HG02642 (cell line): ENCODE measurements around the gene RAB34.
A peak's percentile ranks its signal among the peaks of the same experiment; 100 is the strongest.

ENCODE experiments used
- ATAC-seq: cut with Tn5 transposase; IDR thresholded peaks from one replicate; pipeline ENCODE4 v1.9.1; 2021; ENCODE audit warnings: mild to moderate bottlenecking; ENCODE audit not compliant: unreplicated experiment, poor library complexity

RAB34 gene

DNA sequence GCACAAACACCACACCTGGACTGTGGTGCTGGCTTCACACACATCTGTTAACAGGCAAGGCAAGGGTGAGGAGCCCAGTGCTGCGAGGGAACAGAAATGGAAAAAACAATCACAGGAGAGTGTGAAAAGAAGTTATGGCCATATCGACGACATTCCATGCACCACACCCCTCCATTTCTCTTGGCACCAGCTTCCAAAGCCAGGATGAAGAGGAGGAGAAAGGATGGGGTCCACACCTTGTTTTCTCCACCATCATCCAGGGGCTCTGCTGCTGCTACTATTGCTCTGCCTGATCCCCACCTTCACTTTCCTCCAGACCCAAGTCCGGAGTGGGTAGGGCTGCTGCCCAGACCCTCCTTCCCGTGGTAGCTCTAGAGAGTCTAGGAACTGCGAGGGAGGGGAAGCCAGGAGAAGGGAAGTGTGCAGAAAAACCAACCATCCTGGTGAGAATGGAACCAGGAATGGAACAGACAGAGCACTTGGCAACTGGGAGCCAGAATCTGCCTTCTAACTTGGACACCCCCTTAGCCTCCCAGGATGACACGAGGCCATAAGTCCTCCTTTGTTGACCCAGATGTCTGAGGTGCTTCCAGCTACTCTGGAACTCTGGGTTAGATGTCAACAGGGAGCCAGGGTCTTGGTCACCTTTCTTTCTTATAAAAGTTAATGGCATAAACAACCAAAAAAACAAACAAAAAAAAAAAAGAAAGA lies 4.8 kb downstream of the RAB34 start:
- ATAC-seq: no peak

DNA sequence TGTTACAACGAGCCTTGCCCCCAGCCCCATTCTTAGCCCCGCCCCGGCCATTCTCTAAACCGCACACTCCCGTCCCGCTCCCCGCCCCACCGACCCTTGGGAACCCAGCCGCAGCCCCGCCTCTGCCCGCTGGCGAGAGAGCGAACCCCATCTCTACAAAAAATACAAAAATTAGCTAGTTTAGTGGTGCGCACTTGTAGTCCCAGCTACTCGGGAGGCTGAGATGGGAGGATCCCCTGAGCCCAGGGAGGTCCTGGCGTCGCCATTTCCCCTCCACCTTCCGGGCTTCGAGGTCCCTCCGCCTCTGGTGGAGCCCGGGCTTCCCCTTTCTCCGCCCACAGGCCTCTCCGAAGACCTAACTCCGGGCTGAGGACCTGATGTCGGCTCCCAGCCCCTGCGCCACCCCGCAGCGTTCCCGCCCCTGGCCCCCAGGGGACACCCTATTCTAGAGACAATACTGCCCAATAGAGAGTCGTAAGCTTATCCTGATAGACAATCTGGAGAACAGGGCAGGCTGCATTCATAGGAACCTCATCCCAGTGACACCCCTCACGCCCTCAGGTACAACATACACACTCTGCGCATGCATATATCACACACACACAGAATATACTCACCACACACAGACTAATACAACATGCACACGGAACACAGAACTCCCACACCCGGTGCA lies 5.5 kb downstream of the RAB34 start:
- ATAC-seq: peak; percentile 21

DNA sequence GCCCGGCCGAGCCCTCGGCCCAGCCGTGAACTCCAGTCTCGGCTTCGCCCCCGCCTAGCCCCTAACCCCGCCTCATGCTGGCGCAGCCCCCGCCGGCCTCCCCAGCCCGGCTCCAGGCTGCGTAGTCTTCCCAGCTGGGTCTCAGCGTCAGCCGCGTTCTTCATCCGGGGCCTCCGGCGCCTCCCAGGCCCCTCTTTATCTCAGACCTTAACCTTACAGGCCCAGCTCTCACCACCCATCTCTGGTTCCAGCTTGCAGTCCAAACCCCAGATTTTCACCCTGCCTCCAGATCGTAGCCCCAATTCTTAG lies 6.0 kb downstream of the RAB34 start, which contains the start of gene PROCA1:
PROCA1 (minus strand) TSS at position 166 of the 309 bp plus-strand sequence. CDS start 228 bp downstream, outside the sequence.
- peak; percentile 38 for ATAC-seq

GRCh38 chr17:28710861-28711722 lies 6.6 kb downstream of the RAB34 start:
- peak; percentile 83 for ATAC-seq

DNA sequence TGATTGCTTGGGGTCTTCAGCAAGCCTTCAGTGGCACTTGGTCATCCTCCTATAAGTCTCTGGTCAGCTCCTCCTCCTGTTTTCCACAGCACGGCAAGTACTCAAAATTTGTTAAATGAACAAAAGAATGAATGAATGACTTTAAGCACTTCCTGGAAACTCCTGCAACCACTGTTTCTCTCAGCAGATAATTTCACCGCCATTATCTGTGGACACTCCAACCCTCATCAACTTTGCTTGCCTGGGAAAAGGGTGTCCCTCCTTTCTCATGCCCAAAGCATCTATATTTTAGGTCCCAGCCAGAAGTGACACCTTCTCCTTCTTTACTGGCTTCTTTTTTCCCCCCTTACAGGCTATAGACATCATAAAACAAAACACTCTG lies 10.3 kb downstream of the RAB34 start:
- no peak for ATAC-seq

DNA sequence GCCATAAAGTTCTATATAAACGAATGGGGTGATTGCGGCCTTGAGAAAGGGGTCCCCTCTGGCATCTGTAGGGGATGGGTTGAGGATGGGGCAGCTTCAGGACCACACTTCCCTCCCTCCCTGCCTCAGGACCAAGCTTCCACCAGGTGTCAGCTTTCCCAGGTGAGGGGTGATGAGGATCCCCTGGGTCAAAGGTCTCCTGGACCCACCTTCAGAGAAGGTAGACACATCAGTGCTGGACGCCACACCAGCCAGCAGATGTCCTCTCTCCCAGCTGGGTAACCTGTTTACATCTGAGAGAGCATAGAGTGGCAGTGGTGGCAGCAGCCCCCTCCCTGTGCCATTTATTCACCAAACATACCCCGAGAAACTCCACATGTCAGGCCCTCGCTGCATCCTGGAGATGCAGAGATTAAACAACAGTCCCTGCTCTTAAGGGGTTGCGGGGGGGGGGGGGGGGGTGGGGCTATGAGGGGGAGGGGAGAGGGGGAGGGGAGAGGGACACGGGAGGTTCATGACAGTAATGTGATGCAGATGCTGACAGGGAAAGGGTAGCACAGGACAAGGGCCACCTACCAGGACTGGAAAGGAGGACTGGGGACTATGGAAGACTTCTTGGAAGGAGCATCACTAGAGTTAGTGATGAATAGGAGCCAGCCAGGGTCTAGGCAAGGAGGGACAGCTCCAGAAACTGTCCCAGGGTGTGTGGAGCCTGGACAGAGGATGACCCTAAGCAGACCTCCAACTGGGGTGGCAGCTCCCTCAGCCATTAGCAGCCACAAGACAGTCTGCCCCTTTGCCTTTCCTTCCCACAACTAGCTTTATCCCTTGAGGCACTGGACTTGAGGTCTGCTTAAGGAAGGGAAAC lies 11.0 kb downstream of the RAB34 start:
- ATAC-seq: no peak

- no peak for ATAC-seq
Observed at GRCh38 chr17:28705728-28706334, 11.8 kb downstream of the RAB34 start.

DNA sequence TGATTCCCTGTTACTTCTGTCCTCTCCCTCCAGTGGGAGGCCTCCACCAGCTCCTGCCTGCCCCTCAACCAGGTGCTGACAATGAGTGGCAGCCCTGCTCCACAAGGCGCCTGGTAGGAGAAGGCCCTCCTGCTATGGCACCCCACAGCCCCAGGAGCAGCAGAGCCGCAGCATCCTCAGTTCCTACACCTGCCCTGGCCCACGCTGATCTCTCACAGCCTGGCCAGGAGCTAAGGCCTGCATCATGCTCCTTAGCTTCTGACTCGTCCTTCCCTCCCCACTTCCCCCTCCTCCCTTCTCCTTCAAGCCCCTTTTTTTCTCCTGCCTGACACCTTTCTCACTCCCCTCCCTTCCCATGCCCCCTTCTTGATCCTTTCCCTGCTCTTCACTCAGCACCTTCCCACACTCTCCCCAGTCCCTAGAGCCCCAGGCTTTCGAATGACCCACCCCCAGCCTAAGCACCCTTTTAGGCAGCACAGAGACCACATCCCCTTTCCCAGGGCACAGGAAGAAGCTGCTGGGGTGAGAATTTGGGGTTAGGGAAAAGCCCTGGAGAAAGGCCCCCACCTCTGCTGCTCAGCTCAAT lies 12.5 kb downstream of the RAB34 start:
- ATAC-seq: no peak

DNA sequence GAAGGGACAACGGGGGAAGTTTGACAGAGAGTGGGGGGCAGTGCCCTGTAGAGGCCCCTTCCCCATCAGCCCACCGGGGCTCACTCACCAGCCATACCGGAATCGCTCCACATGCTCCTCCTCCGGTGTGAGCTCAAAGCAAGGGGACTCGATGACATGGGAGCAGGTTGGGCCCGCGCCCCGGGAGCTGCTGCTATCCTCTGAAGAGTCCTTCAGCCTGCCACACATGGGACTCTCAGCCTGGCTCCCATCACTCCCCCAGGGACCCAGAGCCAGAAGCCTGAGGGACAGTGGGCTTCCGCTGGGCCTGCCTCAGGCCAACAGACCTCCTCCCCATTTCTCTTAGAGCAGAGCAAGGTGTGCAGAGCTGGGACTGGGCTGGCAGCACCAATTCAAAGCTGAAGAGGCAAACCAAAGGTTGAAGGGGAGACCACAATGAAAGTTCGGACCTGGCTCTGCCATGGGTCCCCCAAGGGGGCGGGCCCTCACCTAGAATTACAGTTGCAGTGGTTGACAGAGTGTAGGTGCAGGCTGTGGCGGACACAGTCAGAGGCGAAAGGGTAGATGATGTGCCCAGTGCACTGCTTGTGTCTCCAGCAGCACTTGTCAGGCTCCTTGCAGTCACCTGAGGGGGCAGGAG lies 13.3 kb downstream of the RAB34 start:
- no peak for ATAC-seq

DNA sequence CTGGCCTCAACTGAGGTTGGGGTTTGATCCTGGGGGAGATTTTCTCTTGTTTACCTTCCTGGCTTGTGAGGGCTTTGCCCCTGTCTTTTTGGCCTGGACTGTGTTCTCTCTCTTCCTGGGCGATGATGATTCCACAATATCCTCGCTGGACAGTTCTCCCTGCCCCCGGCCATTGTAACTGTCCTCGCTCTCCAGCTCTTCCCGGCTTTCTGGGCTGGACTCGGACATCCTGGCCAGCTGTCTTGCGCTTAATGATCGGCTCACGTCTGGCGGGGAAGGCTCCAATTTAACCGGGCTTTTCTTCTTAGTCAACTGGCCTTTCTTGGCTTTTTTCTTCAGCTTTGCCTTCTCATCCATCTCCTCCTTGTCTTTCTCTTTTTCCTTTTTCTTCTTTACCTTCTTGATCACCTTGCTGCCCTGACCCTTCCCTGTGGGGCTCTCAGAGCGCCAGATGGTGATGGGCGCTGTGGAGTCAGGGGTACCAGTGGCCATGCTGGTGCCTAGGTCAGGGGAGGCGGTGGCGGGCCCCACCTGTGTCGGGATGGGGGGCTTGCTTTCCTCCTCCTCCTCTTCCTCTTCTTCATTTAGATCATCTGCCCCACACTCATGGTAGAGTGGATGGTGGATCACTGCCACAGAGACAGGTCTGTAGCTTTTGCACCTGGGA lies 14.0 kb downstream of the RAB34 start:
- ATAC-seq: no peak

DNA sequence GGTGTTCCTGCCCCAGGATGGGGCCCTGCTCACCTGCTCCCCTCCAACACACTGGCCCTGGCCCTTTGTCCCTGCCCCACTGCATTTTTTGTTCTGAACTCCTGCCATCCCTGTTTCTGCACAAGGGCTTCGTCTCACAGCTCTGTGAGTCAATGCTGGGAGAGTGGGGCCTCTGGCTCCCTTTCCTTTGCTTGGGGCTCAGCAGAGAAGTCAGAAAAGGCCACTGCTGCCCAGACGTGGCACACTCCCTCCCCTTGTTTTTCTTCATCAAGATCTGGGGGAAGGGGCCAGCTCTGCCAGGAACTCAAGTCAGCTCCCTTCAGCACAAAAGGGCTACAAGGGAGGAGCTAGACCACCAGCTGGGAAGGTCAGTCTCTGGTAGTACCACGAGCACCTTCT lies 14.9 kb downstream of the RAB34 start:
- ATAC-seq: no peak

- no peak for ATAC-seq
Observed at GRCh38 chr17:28702026-28702751, 15.5 kb downstream of the RAB34 start.

GRCh38 chr17:28700830-28701492 lies 16.7 kb downstream of the RAB34 start:
- no peak for ATAC-seq

GRCh38 chr17:28700278-28700677 lies 17.4 kb downstream of the RAB34 start:
- no peak for ATAC-seq

DNA sequence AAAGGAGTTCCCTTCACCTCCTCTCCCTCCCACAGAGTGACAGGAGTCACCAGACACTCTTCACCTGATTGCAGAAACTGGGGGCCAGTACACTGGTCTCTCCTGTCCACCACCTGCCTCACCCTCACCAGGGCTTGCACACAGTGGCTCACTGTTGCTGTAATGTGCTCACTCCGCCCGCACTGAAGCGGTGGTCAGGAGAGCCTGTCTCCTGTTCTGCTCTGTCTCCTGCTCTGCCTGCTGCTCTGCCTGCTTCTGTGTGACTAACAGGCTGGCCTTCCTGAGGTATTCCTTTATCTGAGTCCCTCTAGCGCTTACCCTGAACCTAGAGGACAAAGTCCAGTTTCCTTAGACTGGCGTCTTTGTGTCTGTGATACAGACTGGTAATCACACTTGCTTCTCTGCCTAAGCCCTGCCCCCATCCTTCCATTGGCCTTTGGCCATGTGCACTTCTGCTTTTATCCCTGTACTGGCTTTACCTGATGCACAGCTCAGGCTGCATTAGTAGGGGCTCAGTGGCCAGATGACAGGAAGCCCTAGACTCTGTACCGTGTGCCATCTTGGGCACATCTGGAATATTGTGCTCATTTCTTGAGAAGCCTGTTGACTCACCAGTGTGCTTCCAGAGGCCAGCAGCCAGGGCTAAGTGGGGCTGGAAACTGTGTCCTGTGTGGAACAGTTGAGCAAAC lies 19.3 kb downstream of the RAB34 start:
- no peak for ATAC-seq

DNA sequence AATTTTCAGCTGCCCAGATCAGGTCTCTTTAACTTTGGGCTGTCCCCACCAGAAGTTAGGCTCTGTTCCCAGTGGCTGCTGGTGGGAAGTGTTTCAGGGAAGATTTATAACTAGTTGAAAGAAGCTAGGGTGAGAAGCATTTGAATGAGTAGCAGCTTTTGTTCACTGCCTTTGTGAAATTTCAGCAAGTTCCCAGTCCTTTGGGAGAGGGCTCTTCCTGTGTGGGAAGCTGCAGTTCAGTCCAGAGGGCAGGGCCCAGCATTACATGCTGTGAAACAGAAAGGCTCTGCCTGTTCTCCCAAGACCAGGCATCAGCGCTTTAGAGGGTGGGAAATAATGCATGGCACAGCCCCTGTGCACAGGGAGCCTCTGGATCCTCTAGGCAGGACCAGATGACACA lies 23.8 kb downstream of the RAB34 start:
- ATAC-seq: no peak

- ATAC-seq: no peak
Observed at GRCh38 chr17:28689011-28689410, 28.7 kb downstream of the RAB34 start.
